ENCODE data around the gene STX1B.

Gene STX1B

GRCh38 chr16:30972872-30973271 is 37.6 kb downstream of the STX1B start:
- DNase-seq = no peak

- DNase-seq = no peak
Observed at GRCh38 chr16:30971298-30971697, 39.1 kb downstream of the STX1B start.

GRCh38 chr16:30969246-30969842 is 41.1 kb downstream of the STX1B start:
- no peak for DNase-seq

- no peak for DNase-seq
Observed at GRCh38 chr16:30967795-30968194, 42.6 kb downstream of the STX1B start.

DNA sequence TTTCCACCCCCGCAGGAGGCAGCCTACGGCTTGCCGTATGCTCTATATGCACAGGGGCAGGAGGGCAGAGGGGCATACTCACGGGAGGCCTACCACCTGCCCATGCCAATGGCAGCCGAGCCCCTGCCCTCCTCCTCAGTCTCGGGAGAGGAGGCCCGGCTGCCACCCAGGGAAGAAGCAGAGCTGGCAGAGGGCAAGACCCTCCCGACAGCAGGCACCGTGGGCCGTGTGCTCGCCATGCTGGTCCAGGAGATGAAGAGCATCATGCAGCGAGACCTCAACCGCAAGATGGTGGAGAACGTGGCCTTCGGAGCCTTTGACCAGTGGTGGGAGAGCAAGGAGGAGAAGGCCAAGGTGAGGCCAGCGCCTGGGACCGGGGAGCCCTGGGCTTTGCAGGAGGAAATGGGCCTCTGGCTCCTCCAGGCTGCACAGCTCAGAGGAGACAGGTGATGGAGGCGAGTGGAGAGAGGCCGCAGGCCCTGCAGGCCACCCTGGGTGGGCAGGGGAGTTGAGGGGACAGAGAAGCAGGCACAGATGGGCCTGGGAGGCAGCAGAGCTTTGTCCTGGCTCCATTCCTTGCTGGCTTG is 44.3 kb downstream of the STX1B start:
- DNase-seq = no peak

DNA sequence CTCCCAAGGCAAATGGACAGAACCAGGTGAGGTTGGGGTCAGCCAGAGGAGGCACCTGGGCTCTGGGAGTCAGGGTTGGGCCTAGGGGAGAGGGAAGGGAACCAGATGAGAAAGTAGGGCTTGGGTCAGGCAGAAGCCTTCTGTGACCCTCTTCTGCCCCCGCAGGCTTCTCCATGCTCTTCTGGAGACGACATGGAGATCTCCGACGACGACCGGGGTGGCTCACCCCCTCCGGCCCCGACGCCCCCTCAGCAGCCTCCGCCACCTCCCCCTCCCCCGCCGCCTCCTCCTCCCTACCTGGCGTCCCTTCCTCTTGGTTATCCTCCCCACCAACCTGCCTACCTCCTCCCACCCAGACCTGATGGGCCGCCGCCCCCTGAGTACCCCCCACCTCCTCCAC is 45.0 kb downstream of the STX1B start:
- no peak for DNase-seq

- no peak for DNase-seq
Observed at GRCh38 chr16:30964574-30965226, 45.7 kb downstream of the STX1B start.

GRCh38 chr16:30963925-30964511 is 46.4 kb downstream of the STX1B start:
- DNase-seq = no peak

DNA sequence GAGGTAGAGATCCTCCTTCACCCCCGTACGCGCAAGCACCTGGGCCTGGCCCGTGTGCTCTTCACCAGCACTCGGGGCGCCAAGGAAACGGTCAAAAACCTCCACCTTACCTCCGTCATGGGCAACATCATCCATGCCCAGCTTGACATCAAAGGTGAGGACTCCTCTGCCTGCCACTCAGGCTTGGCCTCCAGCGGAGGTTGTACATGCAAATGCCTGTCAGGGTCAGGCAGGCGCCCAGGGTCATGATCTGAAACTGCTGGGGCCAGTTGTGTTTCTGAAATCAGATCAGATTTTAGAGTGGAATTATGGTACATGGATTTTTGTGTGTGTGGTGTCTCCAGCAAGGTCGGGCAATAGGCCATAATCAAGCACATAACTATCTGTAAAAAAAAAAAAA is 49.1 kb downstream of the STX1B start:
- no peak for DNase-seq

GRCh38 chr16:30958175-30959079 is 52.0 kb downstream of the STX1B start:
- DNase-seq = peak in 2 of 6 experiments; percentile 65 to 79

DNA sequence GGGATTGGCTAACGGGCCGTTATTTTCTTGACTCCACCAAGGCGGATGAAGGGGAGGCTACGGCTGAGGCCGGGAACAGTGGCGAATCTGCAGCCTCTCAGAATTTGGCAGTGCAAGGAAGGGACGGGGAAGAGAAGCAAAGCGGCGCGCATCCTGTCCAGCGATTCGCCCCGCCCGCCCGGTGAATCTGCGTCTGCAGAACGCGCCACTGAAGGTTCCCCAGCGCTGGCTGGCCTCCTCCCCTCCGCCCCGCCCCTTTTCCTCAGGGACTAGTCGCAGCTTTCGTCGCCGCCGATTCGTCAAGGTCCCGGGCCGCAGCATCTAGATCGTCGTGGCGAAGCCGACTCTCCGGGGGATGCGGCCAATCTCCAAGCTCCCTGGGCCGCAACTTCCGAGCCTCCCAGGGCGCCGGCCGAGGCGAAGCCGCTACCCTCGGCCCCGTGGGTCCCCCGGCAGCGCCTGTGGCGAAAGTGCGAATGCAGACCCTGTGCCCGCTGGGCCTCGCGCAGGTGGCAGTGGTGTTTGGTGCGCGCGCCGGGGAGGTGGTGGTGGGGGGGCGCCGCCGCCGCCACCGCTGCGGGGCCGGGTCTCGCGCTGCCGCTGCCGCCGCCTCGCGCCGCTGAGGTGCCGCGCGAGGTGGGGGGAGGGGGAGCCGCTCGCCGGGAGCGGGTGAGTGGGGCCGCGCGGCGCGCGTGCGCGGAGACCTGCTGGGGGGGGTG is 52.8 kb downstream of the STX1B start, which contains the start of gene SETD1A:
SETD1A (plus strand) TSS at position 299 of the 719 bp plus-strand sequence. CDS start 978 bp downstream, outside the sequence.
- DNase-seq = peak; percentile 94 to 99 (median 96)

GRCh38 chr16:30956601-30957455 is 53.6 kb downstream of the STX1B start:
- peak in 5 of 6 experiments; percentile 77 to 88 (median 81) for DNase-seq

- no peak for DNase-seq
Observed at GRCh38 chr16:30954993-30955392, 55.4 kb downstream of the STX1B start.

DNA sequence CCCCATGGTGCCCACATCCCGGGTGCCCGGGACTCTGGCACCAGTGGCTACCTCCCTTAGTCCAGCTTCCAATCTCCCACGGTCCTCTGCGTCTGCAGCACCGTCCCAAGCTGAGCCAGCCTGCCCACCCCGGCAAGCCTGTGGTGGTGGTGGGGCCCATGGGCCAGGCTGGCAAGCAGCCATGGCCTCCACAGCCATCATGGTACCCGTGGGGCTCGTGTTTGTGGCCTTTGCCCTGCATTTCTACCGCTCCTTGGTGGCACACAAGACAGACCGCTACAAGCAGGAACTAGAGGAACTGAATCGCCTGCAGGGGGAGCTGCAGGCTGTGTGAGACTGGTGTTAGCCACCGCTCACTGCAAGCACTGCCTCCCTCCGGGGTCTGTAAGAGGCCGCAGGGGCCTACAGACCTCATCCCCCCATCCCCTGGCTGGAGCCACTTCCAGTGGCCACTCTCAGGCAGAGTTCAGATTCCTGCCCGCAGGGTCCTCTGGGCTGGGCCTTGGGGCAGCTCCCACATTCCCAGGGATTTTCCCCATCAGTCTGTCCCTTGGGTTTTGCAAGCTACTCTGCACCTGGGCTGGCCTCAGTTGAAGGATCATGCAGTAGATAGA is 56.8 kb downstream of the STX1B start:
- DNase-seq = peak; percentile 14 to 33 (median 26)

- DNase-seq = no peak
Observed at GRCh38 chr16:30953111-30953510, 57.3 kb downstream of the STX1B start.

DNA sequence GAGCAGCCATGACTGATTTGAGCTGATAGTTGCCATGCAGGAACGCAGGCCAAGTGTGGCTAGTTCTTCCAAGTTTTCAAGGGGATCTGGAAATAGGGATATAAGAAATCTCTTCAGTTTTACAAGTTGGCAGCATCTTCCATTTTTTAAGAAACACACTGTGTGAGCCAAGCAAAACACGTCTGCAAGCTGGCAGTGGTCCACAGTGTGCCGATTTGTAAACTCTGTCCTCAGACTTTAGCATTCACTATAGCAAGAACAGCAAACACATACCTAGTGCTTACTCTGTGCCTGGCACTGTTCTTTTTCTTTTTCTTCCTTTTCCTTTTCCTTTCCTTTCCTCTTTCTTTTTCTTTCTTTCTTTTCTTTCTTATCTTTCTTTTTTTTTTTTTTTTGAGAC is 58.7 kb downstream of the STX1B start:
- DNase-seq = no peak

GRCh38 chr16:30951193-30951592 is 59.2 kb downstream of the STX1B start:
- DNase-seq = no peak

GRCh38 chr16:30950516-30951065 is 59.8 kb downstream of the STX1B start:
- no peak for DNase-seq

DNA sequence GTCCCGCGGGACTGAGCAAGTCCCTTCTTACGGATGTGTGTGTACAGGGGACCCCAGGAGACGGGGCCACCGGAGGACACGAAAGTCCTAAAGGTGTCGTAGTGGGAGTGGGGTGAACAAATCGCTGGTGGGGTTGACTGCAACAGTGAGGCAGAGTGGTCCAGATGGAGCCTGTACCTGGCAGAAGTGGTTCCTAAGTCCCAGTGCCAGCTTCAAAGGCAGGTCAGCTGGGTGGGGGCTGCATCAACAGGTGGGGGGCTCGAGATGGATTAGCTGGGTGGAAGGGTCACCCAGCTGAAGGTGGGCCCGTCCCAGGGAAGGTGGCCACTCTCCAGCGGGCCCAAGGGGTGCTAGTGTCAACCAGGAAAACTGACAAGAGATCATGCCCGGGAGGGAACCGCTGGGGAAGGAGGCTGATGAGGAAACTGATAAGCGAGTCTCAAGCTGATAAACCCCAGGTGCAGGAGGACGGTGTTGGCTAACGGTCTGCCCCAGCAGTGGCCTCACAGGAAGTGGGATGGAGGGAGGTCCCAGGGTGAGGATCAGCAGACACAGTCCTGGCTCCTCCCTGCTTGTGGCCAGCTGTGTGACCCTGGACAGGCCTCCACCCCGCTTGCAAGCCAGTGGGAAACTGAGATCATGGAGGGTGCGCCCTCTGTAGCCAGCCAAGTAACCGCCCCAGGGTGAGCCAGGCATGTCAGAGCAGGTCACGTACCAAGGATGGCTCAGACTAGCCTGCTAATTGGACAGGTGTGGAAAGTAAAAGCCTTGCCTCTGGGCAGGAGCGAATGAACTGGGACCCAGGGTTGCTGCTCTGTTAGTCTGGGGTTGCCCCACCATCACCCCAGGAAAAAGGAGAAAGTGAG is 60.6 kb downstream of the STX1B start:
- peak in 3 of 6 experiments; percentile 12 to 35 (median 20) for DNase-seq
